GM21619 (cell line): ENCODE results near the gene C6.
"Not testable (repeated sequence)": the region's sequence is repeated elsewhere in the genome, so short reads cannot be mapped to it uniquely, and the experiment has no call there.

Experiments used
- ATAC-seq: cut with Tn5 transposase; IDR thresholded peaks from one replicate; pipeline ENCODE4 v1.9.1; 2021; ENCODE audit not compliant: unreplicated experiment

Gene C6

DNA sequence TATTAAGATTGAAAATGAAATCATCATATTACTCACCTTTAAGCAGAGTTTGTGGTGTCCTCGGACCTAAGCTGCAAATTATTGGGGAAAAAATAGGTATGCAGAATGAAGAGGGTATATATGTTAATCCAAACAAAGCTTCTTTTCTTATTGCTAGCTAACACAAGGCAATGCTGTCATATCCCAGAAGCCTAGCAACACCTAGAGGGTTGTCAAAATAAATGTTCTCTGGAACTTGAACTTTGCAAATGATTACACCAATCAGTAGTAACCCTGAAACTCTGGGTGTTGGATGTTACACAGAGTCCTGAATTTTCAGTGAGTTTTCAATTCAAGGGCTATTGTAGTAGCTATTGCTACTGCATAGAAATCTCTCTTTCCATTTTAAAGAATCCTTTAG lies at the start of gene C6:
TSS of gene C6 (minus strand) at position 193 of the 400 bp plus-strand sequence. CDS start 10,302 bp downstream, outside the sequence.
- ATAC-seq: no peak

DNA sequence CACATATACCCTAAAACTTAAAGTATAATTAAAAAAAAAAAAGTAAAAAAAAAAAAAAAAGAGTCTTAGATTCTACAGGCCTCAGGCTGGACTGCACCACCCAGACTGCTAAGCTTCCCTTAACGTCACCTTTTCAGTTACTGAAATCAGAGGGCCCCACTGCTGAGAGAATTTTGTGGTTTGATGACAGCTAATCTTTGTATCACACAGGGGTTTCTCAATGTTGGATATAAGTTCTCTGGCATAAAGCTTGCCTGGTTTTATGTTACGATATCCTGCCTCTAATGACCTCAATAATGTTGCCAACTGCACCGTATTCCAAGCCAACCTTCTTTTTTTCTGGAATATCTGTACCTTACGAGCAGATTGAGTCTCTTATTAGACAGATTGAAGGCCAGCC lies 43.1 kb upstream of the C6 start:
- no peak for ATAC-seq

DNA sequence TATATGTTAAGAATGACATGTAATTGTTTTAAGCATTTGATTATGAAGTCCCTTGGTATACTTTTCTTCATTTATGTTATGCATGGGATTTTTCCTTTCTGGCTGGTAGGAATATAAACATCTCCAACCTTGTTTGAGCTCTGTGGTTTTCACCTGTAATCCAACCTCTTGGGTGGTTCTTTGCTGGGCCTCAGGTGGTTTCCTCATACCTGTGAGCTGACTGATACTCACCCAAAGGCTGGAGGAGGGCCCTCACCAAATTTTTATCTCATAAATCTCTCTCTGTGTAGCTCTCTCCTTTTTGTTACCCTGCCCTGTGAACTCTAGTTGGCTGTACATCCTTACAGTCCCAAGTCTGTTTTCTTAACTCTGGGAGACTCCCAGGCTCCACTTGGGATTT lies 39.8 kb upstream of the C6 start:
- ATAC-seq: no peak

DNA sequence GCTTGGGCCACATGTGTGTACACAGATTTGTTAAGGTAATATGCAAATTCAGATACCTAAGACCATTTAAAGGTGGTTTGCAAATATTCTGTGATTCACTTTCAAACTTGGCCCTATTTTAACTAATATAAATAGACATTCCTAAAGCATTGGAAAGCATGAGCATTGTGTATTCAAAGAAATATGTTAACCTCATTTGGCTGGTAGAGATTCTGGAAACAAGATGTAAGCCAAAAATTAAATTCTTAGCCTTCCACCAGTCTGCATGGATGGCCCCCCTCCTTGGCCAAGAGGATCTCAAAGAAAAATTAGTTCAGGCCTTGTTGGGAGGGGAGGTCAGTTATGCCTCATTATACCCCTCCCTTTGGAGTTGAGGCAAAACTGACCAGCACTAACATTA lies 38.7 kb upstream of the C6 start:
- no peak for ATAC-seq

DNA sequence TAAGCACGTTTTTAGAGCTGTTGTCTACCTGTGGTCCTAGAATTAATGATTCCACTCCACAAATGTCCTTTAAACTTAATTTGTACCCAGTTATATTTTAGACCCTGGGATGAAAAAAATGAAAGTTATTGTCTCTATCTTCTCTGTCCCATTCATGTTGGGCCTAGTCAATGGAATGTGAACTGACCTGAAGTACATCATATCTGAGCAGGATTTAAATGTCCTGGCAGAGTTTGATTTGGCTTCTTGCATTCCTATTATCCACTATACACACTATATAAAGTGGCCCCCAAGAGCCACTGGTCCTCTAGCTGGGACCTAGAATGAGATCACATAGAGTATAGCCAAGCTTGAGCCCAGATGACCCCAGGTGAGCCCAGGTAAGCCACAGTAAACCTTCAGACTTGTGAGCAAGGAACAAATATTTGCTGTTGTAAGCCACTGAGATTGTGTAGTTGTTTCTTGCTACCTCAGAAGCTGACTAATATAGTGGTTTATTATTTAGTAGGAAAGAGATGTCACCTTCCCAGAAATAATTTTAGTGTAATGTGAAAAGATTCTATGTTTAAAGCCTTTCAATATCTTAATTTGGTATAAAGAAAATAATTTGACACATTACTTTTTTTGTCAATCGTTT lies 37.1 kb upstream of the C6 start:
- ATAC-seq: no peak

DNA sequence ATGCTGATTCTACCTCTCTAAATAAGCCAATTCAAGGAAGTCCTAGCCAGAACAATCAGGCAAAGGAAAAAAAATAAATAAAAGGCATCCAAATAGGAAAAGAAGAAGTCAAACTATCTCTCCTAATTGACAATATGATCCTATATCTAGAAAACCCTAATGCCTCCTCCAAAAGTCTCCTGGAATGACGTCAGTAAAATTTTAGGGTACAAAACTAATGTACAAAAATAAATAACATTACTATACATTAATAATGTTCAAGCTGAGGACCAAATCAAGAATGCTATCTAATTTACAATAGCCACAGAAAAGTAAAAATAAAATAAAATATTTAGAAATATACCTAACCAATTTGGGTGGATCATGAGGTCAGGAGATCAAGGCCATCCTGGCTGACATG lies 33.8 kb upstream of the C6 start:
- ATAC-seq: no peak

DNA sequence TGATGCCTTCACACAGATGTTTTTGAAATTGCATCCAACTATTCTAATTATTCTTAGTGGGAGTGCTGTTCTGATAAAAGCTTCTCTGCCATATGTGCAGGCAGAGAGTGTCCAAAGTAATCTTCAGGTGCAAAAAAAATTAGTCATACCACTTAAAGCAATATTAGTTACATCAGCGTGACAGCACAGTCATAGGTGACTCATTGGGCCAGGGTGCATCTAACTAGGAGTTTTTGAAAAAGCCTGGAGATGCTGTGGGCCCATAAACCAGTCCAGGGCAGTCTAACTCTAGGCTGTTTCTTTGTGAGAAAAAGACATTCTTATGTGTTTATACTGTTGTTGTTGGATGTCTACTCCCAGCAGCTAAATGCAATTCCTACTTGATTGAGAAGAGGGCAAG lies 33.0 kb upstream of the C6 start:
- ATAC-seq: no peak

DNA sequence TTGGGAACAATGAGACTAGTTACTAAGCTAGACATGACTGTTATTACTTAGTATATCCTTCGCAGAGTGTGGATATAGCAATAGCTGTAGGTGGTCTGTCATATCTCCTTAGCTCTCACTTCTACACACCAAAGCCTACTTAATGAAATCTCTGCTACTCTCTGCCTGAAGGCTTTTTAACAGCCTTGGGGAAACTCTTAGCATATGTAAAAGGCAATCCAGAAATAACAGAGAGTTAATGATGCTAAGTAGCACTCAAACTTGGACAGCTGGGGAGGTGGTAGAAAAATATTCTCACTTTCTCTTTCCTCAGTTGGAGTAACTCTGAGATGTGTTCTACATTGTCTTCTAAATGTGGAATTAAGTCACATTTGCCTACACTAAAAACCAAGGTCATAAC lies 30.2 kb upstream of the C6 start:
- ATAC-seq: no peak

DNA sequence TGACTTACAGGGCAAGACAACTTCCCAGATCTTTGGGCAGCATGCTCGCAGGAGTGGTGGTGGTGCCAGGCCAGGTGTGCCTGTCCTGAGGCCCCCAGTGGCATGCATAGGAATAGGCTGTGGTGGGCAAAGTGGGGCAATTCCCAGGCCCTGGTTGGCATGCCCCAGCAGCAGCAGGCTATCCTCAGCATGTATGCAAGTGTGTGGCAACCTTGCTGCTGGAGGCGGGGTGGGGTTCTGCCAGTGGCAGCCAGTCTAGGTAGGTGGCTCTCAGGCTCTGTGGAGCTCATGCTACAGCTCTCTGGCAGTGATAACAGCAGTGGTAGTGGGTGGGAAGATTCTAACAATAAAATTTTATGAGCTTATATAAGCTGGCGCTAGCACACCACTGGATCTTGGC lies 27.7 kb upstream of the C6 start:
- ATAC-seq: no peak

DNA sequence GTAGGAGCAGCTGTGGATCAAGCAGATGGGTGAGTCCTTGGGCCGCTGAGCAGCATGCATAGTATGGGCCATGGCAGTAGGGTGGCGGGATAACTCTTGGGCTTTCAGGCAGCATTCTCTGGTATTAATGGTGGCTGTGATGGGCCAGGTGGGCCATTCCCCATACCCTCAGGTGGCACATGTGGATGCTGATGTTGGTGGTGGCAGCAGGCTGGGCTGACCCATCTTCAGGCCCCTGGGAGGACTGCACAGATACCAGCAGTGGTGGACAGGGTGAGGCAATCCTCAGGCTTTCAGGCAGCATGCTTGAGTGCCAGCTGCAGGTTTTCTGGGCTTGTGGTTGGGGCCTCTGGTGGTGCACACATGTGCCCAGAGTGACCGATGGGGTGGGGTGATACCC lies 27.1 kb upstream of the C6 start:
- no peak for ATAC-seq

DNA sequence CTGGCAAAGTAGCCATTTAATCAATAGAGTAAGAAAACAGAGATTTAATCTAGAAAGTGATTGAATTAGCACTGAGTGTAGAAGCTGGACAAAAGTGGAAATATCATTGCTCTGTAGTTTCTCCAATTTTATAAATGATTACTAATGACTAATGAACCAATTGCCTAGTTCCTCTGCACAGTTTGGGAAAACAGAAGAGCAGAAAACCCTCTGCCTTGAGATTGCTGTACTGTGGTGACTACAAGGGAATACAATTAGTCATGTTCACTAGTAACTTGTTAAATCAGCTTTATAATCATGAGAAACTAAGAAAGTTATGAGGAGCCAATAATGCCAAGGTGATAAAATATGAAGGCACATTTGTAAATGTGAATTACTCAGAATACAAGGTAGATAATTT lies 21.1 kb upstream of the C6 start:
- no peak for ATAC-seq

DNA sequence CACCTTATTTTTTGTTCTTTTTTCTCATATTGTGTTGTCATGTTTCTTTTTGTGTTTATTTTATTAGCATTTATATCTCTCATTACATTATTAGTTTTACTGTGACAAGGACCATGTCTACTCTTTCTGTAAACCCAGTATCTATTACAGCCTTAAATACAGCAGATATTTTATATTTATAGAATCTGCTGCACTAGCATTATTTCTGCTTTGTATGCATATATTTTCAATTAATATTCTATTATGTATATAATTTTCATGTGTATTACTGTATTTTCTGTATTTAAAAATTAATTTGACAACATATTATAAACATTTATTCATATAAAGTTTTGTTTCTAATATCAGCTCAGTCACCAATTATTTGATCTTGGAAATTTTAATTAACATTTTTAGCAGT lies 19.5 kb upstream of the C6 start:
- ATAC-seq: no peak

DNA sequence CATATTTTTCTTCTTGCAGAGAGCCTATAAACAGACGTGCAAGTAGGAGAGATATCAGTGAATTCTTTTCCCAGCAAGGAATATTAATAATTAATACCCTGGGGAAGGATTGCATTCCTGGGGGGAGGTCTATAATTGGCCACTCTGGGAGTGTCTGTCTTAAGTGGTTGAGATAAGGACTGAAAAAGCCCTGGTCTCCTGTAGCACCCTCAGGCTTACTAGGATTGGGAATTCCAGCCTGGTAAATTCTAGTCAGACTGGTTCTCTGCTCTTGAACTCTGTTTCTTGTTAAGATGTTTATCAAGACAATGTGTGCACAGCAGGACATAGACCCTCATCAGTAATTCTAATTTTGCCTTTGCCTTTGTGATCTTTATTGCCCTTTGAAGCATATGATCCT lies 16.9 kb upstream of the C6 start:
- ATAC-seq: not testable (repeated sequence)

DNA sequence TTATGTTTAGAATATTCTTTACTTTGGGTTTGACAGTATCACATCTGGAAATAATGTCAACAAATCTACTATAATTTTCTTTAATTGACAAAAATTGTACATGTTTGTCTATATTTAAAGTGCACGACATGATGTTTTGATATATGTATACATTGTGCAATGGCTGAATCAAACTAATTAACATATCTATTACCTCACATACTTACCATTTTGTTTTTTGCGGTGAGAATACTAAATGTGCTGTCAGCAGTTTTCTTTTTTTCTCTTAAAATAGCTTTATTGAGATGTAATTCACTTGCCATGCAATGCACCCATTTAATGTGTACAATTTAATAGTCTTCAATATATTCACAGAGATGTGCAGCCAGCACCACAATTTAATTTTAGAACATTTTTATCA lies 10.6 kb upstream of the C6 start:
- no peak for ATAC-seq

DNA sequence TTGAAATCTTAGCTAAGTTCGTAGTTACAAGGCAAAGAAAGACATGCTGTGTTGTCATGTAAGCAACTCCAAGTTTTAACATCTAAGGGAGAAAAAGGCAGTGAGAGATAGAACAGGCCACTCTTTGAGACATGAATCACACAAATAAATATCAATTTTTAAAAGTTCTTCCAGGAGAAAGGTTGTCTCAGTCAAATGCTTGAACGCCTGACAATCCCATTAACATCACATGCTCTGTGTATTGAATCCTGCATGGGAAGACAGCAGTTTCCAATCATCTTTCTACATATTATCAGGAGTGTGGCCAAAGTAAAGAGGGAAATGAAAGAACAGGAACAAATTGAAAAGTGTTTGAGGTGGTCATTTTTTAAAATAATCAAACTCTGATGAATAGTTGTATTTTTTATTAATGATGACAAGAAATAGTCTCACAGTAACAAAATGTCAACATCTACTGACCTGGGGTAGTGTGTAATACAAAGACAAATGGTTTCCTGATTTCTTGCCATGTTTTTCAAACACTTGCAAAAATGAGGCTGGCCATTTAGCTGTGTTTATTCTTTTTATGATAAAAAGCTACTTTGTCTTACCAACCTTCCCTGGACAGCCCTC lies 6.4 kb upstream of the C6 start:
- ATAC-seq: no peak

DNA sequence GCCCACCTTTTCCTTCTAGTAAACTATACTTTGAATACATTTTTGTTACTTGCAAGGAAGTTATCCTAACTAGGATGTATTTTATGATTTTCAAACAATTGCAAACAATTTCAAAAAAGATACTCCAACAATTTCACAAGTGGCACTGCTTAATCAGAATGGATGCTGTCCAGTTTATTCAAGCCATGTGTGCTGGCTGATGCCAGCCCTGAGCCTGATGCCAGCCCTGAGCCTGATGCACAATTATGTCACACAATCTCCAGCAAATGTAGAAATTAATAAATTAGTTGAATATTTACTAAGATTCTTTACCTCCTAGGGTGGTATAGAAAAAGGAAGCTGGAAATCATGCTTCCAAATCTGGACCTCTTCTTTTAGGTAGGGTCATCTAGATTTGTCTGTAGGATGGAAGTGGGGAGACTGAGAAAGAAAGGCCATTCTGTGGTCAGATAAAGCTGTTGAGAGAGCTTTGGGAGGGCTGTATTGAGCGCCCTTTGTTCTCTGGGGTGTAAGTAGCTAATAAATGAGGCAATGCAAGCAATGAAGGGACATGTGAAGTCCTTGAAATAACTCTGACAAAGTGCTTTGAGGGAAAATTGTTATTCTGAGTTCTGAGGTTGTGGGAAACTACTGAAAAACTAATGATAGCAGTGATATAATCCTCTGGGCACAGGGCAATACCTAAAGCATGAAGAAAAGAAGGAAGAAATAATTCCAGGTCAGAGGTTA lies 5.8 kb upstream of the C6 start:
- no peak for ATAC-seq

DNA sequence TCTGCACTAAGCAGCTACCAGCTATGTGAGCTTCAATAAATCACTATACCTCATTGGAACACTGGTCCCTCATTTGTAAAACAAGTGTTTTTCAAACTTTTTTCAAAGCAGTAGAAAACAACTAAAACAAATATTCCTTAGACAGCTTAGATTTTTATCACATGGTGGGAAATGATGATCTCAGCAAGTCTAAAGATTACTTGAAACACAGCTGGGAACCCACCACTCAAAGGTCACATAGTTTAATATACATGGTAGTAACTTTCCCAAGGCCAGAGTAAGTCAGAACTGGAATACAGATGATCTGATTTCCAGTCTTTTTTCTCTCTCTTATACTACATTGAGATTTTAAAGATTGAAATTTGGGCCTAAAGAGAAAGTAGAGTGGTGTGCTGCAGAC lies 850 bp upstream of the C6 start:
- ATAC-seq: no peak

DNA sequence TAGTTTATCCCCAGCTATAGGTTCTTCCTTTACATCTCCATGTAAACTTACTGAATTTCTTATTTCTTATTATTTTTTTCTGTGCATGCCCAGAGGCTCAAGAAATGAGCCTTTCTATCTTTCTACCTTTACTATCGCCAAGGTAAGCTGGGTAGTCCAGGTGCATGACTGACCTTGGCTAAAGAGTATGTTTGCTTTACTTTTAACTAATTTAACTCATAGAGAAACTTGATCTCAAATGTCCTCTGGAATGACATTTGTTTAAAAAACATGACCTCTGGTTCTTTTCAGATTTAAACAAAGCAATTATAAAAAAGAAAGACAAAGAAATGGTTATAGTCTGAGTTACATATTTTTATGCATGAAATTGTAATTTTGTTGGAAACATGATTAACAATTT lies 397 bp downstream of the C6 start:
- no peak for ATAC-seq

DNA sequence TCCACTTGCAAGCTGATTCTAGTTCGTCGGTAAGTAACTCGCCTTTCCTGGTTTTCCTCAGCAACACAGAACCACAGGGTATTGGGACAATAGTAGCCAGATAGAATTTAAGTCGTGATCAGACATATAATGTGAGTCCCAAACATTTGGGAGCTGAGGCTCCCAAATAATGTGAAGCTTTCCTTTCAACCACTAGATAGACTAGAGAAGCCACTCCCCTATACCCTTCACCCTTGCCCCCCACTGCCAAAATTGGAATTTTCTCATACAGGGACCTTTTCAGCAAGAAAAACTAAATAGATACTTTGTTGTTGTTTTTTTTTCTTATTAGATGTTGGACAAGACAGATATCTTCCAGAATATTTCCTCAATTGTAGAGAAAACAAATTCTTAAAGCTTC lies 1.9 kb downstream of the C6 start:
- ATAC-seq: no peak

DNA sequence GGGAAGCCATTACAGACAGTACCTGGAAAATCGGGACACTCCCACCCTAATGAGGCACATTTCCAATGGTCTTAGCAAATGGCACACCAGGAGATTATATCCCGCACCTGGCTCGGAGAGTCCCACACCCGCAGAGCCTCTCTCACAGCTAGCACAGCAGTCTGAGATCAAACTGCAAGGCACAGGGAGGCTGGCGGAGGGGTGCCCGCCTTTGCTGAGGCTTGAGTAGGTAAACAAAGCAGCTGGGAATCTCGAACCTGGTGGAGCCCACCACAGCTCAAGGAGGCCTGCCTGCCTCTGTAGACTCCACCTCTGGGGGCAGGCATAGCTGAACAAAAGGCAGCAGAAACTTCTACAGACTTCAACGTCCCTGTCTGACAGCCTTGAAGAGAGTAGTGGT lies 7.9 kb downstream of the C6 start:
- not testable (repeated sequence) for ATAC-seq

DNA sequence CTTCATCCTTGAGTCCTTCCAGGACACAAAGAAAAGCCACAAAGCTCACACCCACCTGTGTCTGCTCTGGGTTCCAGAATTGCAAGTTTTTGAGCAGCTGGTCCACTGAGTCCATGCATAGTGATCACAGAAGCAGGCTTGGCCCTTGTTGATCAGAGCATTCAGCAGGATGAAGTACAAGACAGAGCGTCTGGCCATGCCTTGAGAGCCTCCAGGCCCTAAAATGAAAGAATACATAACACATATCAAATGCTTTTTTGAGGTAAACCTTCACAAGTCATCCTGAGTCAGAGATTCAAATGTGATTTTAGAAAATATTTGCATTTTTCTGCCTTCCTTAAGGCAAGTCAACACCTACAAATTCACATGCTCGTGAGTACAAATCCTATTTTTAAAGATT lies 10.3 kb downstream of the C6 start:
- no peak for ATAC-seq

DNA sequence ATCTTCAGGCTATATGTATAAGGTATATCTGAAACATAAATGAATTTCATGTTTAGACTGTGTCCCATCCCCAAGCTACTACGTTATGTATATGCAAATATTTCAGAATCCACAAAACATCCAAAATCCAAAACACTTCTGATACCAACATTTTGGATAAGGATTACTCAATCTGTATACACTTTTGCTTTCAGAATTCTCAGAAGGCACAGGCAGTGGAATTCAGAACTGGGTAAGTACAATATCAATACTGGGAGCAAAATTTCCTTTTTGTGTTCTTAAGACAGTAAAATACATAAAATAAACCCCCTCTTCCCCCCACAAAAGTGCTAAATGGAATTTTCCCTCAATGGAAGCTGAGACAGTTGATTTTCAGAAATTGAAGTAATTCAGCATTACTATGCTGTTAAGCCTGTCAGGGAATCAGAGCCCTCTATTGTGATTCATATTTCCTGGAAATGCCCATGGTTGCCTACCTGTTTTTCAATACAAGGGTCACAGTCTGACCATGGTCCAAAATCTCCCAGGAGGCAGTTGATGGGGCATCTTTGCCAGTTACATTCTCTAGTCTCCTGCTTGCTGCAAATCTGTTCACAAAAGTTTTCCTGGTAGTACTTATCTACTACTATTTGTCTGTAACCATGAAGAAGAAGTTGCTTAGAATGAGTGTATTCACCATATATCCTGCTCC lies 12.1 kb downstream of the C6 start:
- ATAC-seq: no peak
